ENCODE data around the gene COASY. TPM values are rescaled to one million over a fixed set of nuclear protein-coding genes. Genes with fewer than 3 reads are reported as not detected.
"Not testable (repeated sequence)": the region's sequence is repeated elsewhere in the genome, so short reads cannot be mapped to it uniquely, and the experiment has no call there.

Gene COASY
- total RNA-seq, 3 donors from 2014 or later, result 98.8 to 110 (median 105) TPM

- DNase-seq (no peak), ATAC-seq (peak; percentile 16 to 32)
- Mint-ChIP-seq H3K9me3 (no peaks in the 10 kb centered on the region), H3K4me1 (ENCODE audit: low read depth) (peaks cover 25% of the 10 kb centered on the region), H3K4me3 (peak overlapping the region; percentile 88), H3K27me3 (ENCODE audit: low read depth) (no peaks in the 10 kb centered on the region), H3K36me3 (ENCODE audit: insufficient read depth) (no peaks in the 10 kb centered on the region)
Observed at GRCh38 chr17:42553866-42554249, 8.1 kb upstream of the COASY start.

- DNase-seq, result peak; percentile 60
- no peaks in the 10 kb centered on the region for H3K27me3 Mint-ChIP-seq (ENCODE audit: low read depth)
- peak; percentile 90 to 91 for ATAC-seq
- peaks cover 20% of the 10 kb centered on the region for H3K4me1 Mint-ChIP-seq (ENCODE audit: low read depth)
- no peaks in the 10 kb centered on the region for H3K9me3 Mint-ChIP-seq
- H3K4me3 Mint-ChIP-seq, result peak overlapping the region; percentile 88
- H3K36me3 Mint-ChIP-seq (ENCODE audit: insufficient read depth), result no peaks in the 10 kb centered on the region
Observed at GRCh38 chr17:42554250-42555121, 7.5 kb upstream of the COASY start.

- peak overlapping the region; percentile 88 for H3K4me3 Mint-ChIP-seq
- peaks cover 20% of the 10 kb centered on the region for H3K4me1 Mint-ChIP-seq (ENCODE audit: low read depth)
- H3K9me3 Mint-ChIP-seq, result no peaks in the 10 kb centered on the region
- no peaks in the 10 kb centered on the region for H3K27me3 Mint-ChIP-seq (ENCODE audit: low read depth)
- peak in 1 of 2 donors; percentile 12 for ATAC-seq
- H3K36me3 Mint-ChIP-seq (ENCODE audit: insufficient read depth), result no peaks in the 10 kb centered on the region
- DNase-seq, result no peak
Observed at GRCh38 chr17:42555122-42555622, 6.8 kb upstream of the COASY start.

- H3K9me3 Mint-ChIP-seq; H3K27me3 Mint-ChIP-seq (ENCODE audit: low read depth); H3K36me3 Mint-ChIP-seq (ENCODE audit: insufficient read depth); ATAC-seq; DNase-seq: not testable (repeated sequence)
- peak overlapping the region; percentile 26 for H3K4me3 Mint-ChIP-seq
- peaks cover 18% of the 10 kb centered on the region for H3K4me1 Mint-ChIP-seq (ENCODE audit: low read depth)
Observed at GRCh38 chr17:42555961-42556617, 5.9 kb upstream of the COASY start.

- no peak overlapping the region for H3K4me3 Mint-ChIP-seq
- DNase-seq (no peak), ATAC-seq (no peak)
- H3K36me3 Mint-ChIP-seq (ENCODE audit: insufficient read depth), result peaks cover 2% of the 10 kb centered on the region
- H3K27me3 Mint-ChIP-seq (ENCODE audit: low read depth), result no peaks in the 10 kb centered on the region
- H3K4me1 Mint-ChIP-seq (ENCODE audit: low read depth), result peaks cover 33% of the 10 kb centered on the region
- H3K9me3 Mint-ChIP-seq, result no peaks in the 10 kb centered on the region
Observed at GRCh38 chr17:42559075-42559474, 2.9 kb upstream of the COASY start.

- Mint-ChIP-seq H3K36me3 (ENCODE audit: insufficient read depth) (peaks cover 2% of the 10 kb centered on the region), H3K4me1 (ENCODE audit: low read depth) (peaks cover 30% of the 10 kb centered on the region), H3K27me3 (ENCODE audit: low read depth) (no peaks in the 10 kb centered on the region), H3K9me3 (no peaks in the 10 kb centered on the region), H3K4me3 (peak overlapping the region; percentile 63)
- no peak for DNase-seq
- ATAC-seq, result no peak
Observed at GRCh38 chr17:42560246-42560645, 1.7 kb upstream of the COASY start.

GRCh38 chr17:42562388-42563142 is 617 bp downstream of the COASY start:
- no peak for DNase-seq
- peak; percentile 16 to 19 for ATAC-seq
- Mint-ChIP-seq H3K4me1 (ENCODE audit: low read depth) (peaks cover 31% of the 10 kb centered on the region), H3K4me3 (peak overlapping the region; percentile 91), H3K27me3 (ENCODE audit: low read depth) (no peaks in the 10 kb centered on the region), H3K36me3 (ENCODE audit: insufficient read depth) (peaks cover 2% of the 10 kb centered on the region), H3K9me3 (no peaks in the 10 kb centered on the region)

- Mint-ChIP-seq H3K4me1 (ENCODE audit: low read depth) (peaks cover 35% of the 10 kb centered on the region), H3K36me3 (ENCODE audit: insufficient read depth) (peaks cover 5% of the 10 kb centered on the region), H3K9me3 (no peaks in the 10 kb centered on the region), H3K27me3 (ENCODE audit: low read depth) (no peaks in the 10 kb centered on the region), H3K4me3 (peak overlapping the region; percentile 91)
- no peak for DNase-seq
- ATAC-seq, result no peak
Observed at GRCh38 chr17:42563143-42563509, 1.2 kb downstream of the COASY start.

- Mint-ChIP-seq H3K36me3 (ENCODE audit: insufficient read depth) (peaks cover 5% of the 10 kb centered on the region), H3K4me3 (peak overlapping the region; percentile 91), H3K27me3 (ENCODE audit: low read depth) (no peaks in the 10 kb centered on the region), H3K4me1 (ENCODE audit: low read depth) (peaks cover 36% of the 10 kb centered on the region), H3K9me3 (no peaks in the 10 kb centered on the region)
- no peak for ATAC-seq
- no peak for DNase-seq
Observed at GRCh38 chr17:42563543-42563942, 1.6 kb downstream of the COASY start.

GRCh38 chr17:42563950-42564349 is 2.0 kb downstream of the COASY start:
- Mint-ChIP-seq H3K36me3 (ENCODE audit: insufficient read depth) (peaks cover 7% of the 10 kb centered on the region), H3K4me3 (peak overlapping the region; percentile 91), H3K4me1 (ENCODE audit: low read depth) (peaks cover 38% of the 10 kb centered on the region), H3K27me3 (ENCODE audit: low read depth) (no peaks in the 10 kb centered on the region), H3K9me3 (no peaks in the 10 kb centered on the region)
- DNase-seq (no peak), ATAC-seq (no peak)

GRCh38 chr17:42564815-42565522 is 3.0 kb downstream of the COASY start:
- Mint-ChIP-seq H3K36me3 (ENCODE audit: insufficient read depth) (peaks cover 9% of the 10 kb centered on the region), H3K9me3 (no peaks in the 10 kb centered on the region), H3K4me3 (peak overlapping the region; percentile 42), H3K27me3 (ENCODE audit: low read depth) (no peaks in the 10 kb centered on the region), H3K4me1 (ENCODE audit: low read depth) (peaks cover 38% of the 10 kb centered on the region)
- no peak for DNase-seq
- ATAC-seq, result no peak

GRCh38 chr17:42565523-42566214 is 3.7 kb downstream of the COASY start:
- Mint-ChIP-seq H3K27me3 (ENCODE audit: low read depth) (no peaks in the 10 kb centered on the region), H3K36me3 (ENCODE audit: insufficient read depth) (peaks cover 9% of the 10 kb centered on the region), H3K9me3 (no peaks in the 10 kb centered on the region)

GRCh38 chr17:42566215-42566882 is 4.4 kb downstream of the COASY start:
- DNase-seq (no peak), ATAC-seq (no peak)
- Mint-ChIP-seq H3K27me3 (ENCODE audit: low read depth) (no peaks in the 10 kb centered on the region), H3K9me3 (no peaks in the 10 kb centered on the region), H3K36me3 (ENCODE audit: insufficient read depth) (peaks cover 14% of the 10 kb centered on the region), H3K4me1 (ENCODE audit: low read depth) (peaks cover 37% of the 10 kb centered on the region), H3K4me3 (peak overlapping the region; percentile 96)

More at GRCh38 chr17:42565523-42566214, 3.7 kb downstream of the COASY start:
- ATAC-seq (no peak), DNase-seq (no peak)
- Mint-ChIP-seq H3K4me1 (ENCODE audit: low read depth) (peaks cover 38% of the 10 kb centered on the region), H3K4me3 (peak overlapping the region; percentile 96)
